ENCODE results near the gene KIF27.
"Not testable (repeated sequence)": the region's sequence is repeated elsewhere in the genome, so short reads cannot be mapped to it uniquely, and the experiment has no call there.

The KIF27 gene

GRCh38 chr9:83927591-83927990, 6.4 kb upstream of the KIF27 start:
- no peak for DNase-seq

DNA sequence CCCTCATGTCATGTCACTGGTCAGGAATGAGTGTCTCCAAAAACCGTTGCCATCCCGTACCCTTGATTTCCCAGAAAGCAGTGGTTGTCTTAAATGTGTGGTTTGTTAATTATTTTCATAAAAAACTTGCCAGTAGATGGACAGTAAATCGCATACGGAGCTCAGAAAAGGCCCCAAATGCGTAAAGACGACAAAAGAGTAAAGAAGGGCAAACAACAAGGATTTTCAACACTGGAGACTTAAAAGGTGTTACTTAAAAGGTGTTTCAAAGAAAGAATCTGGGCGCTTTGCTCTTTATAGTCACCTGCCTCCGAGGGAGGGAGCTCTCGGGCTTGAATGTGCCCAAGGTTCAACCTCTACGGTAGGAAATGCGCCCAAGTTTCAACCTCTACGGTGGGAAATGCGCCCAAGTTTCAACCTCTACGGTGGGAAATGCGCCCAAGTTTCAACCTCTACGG, 734 bp downstream of the KIF27 start:
- DNase-seq: peak; percentile 73

GRCh38 chr9:83919111-83919510, 2.1 kb downstream of the KIF27 start:
- DNase-seq: no peak

- DNase-seq: peak; percentile 60
Measured at GRCh38 chr9:83912194-83912593, 9.0 kb downstream of the KIF27 start.

GRCh38 chr9:83906144-83906543, 15.1 kb downstream of the KIF27 start:
- no peak for DNase-seq

GRCh38 chr9:83900615-83901014, 20.6 kb downstream of the KIF27 start:
- DNase-seq: not testable (repeated sequence)

GRCh38 chr9:83894301-83894700, 26.9 kb downstream of the KIF27 start:
- not testable (repeated sequence) for DNase-seq

DNA sequence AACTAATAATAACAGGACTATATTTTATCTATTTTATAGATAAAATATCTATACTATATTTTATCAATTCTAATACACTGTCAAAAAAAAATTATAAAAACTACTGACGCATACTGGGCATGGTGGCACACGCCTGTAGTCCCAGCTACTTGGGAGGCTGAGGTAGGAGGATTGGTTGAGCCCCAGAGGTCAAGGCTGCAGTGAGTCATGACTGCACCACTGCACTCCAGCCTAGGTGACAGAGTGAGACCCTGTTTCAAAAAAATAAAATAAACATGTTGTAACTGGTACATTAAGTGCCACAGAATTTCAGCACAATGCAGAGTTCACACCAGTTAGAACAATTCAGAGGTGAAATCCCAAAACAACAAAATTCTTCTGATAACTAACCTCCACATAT, 34.7 kb downstream of the KIF27 start:
- not testable (repeated sequence) for DNase-seq

GRCh38 chr9:83885559-83886240, 35.5 kb downstream of the KIF27 start:
- not testable (repeated sequence) for DNase-seq

- not testable (repeated sequence) for DNase-seq
Measured at GRCh38 chr9:83881687-83882408, 39.4 kb downstream of the KIF27 start.

DNA sequence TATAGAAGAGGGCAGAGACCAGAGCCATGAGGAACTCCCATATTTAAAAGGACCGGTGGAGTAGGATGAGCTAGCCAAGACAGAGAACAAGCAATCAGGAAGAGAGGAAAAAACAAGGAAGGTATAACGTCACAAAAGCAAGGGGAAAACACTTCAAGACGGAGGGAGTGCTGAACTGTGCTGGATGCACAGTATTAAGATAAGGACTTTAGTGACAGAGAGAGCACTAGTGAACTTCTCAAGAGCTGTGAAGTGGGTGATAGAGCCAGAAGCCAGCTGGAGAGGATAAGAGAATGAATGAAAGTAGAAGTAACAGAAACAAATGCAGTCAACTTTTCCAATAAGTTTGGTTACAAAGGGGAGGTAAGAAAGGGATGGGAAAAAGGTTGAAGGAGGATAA, 45.7 kb downstream of the KIF27 start:
- DNase-seq: not testable (repeated sequence)

DNA sequence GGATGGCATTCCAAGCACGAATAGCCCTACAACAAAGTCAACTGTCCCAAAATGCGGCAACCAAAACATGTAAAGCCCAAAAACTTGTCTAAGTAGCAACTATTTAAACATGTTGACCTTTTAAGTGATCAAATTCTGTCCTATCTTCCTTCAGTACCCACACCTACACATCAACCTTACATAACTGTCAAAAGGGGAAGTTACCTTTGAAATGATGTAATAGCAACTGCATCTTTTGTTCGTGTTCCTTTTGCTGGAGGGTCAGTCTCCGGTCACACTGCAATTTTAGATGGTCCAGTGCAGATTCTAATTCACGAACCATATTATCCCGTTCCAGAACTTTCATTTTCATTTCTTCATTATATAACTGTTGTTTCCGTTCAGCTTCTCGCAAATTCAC, 71.3 kb downstream of the KIF27 start:
- DNase-seq: not testable (repeated sequence)

DNA sequence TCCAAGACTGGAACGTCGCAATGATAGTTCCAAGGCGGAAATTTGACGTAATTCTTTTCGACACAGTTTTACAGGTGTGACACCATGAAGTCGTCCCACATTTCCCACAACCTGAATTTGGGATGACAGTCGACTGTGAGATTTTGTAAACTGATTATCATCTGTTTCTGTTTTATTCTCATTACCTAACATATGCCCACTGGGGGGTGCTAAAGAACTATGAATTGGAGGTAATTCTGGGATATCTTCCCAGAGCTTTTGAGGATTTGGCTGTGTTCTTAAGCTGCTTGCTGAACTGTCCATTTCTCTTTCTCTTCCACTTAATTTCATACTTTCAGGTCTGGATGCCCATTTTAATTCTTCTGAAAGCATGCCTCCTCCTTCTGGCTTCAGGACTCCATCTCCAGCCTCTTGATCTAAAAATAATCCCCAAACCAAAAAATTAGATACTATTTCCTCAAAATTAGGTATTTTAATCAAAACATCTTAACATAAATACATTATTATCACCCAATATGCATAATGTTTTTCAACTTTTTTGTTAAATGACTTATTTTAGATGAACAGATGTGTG, 84.1 kb downstream of the KIF27 start:
- DNase-seq: not testable (repeated sequence)

- not testable (repeated sequence) for DNase-seq
Measured at GRCh38 chr9:83830426-83831071, 90.7 kb downstream of the KIF27 start.

DNA sequence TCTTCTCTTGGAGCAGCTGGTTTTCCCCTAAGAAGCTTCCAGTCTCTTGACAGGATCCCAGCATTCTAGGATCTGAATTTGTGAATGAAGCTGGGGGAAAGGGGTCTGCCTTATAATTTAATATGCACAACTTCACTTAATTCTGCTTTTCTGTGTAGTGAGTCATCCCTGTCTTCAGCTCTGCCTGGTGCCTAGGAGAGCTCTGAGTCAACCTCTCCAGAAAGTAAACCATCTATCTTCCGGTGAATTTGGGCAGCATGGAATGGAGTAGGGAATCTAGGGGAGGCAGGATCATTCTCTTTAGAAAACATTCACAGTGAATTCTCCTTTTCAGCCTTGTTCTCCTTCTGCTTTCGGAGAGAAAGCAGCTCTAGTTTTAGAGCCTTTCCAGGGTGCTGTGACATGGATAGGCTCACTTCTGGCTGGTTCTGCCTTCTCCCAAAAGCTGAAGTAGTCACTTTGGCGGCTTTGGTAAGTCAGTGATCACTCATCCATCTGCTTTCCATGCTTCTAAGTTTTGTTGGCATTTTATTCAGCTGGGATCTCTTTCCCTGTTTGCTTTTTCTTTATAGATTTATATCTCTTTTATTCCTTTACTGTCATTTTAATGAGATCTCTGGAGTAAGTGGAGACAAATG, 96.1 kb downstream of the KIF27 start:
- DNase-seq: not testable (repeated sequence)

DNA sequence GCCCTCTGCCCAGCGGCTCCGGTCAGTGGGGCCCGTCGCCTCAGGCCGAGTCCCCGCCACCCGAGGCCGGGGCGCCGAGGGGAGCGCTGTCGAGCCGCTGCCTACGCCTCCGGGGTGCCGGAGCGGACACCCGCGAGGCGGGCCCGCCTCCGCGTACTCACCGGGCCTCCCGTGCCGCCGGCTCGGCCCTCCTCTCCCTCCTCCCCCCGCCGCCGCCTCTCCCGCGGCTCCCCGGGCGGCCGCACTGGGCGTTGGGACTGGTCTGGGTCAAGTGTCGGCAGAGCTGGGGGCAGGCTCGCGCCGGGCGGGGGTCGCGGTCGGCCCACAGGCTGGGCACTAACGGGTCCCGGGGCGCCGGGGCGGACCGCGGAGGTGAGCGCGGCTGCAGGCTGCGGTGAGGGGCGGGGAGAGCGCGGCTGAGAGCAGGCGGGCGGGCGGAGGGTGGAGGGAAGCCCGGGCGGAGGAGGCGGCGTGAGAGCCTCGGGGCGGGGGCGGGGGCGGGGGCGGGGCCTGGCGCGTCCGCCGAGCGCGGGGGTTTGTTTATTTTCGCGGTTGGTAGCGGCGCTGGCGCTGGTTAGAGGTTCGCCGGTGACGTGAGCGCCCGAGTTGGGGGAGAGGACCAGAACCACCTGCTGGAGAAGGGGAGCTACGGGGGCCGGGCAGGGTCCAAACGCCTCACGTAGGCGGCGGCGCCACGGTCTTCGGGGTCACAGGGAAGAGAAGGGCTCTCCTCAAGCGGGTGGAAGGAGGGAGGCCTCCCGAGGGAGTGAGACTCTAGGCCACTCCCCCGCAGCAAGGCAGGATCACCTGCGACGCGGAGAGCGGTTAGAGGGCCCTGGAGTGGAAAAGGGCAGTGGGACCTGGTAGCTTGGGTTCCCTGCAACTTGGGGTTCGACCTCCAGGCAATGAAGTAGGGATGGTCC, 103.6 kb downstream of the KIF27 start, which contains the start of gene GKAP1:
Gene GKAP1 (minus strand): TSS at position 414 of the 923 bp plus-strand sequence. CDS start 11,252 bp downstream, outside the sequence.
- DNase-seq: peak; percentile 90

GRCh38 chr9:83817011-83817355, 104.2 kb downstream of the KIF27 start:
- DNase-seq: peak; percentile 35

- not testable (repeated sequence) for DNase-seq
Measured at GRCh38 chr9:83815120-83815519, 106.1 kb downstream of the KIF27 start.

DNA sequence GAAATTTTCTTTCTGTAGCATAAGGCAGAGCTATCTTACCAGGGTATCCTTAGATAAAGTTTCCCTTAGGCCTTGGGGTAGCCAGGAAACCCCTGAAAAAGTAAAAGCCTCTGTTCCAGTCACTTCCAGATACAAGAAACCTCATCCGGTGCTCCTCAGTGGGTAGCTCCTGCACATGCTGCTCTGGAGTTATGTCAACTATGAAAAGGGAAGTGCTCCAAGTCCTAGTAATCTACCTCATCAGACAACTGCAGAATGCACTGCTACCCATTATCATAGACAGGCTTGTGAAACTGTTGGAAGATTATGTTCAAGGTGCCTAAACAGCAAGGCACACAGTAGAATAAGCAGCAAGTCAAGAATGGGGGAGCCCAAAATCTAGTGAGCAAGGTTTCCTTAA, 112.0 kb downstream of the KIF27 start:
- not testable (repeated sequence) for DNase-seq

- DNase-seq: not testable (repeated sequence)
Measured at GRCh38 chr9:83804454-83804853, 116.8 kb downstream of the KIF27 start.

DNA sequence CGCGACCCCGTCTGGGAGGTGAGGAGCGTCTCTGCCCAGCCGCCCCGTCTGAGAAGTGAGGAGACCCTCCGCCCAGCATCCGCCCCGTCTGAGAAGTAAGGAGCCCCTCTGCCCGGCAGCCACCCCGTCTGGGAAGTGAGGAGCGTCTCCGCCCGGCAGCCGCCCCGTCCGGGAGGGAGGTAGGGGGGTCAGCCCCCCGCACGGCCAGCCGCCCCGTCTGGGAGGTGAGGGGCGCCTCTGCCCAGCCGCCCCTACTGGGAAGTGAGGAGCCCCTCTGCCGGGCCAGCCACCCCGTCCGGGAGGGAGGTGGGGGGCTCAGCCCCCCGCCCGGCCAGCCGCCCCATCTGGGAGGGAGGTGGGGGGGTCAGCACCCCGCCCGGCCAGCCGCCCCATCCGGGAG, 117.3 kb downstream of the KIF27 start:
- not testable (repeated sequence) for DNase-seq
